HG03097 (cell line): Measurements from ENCODE around the gene SORBS2.
"Not testable (repeated sequence)": the region's sequence is repeated elsewhere in the genome, so short reads cannot be mapped to it uniquely, and the experiment has no call there.

Experiments
- ATAC-seq: cut with Tn5 transposase; IDR thresholded peaks from one replicate; pipeline ENCODE4 v1.9.1; 2021; ENCODE audit not compliant: unreplicated experiment, low FRiP score

SORBS2 gene, protein sequence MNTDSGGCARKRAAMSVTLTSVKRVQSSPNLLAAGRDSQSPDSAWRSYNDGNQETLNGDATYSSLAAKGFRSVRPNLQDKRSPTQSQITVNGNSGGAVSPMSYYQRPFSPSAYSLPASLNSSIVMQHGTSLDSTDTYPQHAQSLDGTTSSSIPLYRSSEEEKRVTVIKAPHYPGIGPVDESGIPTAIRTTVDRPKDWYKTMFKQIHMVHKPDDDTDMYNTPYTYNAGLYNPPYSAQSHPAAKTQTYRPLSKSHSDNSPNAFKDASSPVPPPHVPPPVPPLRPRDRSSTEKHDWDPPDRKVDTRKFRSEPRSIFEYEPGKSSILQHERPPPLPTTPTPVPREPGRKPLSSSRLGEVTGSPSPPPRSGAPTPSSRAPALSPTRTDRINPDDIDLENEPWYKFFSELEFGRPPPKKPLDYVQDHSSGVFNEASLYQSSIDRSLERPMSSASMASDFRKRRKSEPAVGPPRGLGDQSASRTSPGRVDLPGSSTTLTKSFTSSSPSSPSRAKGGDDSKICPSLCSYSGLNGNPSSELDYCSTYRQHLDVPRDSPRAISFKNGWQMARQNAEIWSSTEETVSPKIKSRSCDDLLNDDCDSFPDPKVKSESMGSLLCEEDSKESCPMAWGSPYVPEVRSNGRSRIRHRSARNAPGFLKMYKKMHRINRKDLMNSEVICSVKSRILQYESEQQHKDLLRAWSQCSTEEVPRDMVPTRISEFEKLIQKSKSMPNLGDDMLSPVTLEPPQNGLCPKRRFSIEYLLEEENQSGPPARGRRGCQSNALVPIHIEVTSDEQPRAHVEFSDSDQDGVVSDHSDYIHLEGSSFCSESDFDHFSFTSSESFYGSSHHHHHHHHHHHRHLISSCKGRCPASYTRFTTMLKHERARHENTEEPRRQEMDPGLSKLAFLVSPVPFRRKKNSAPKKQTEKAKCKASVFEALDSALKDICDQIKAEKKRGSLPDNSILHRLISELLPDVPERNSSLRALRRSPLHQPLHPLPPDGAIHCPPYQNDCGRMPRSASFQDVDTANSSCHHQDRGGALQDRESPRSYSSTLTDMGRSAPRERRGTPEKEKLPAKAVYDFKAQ (N-terminal part only)

DNA sequence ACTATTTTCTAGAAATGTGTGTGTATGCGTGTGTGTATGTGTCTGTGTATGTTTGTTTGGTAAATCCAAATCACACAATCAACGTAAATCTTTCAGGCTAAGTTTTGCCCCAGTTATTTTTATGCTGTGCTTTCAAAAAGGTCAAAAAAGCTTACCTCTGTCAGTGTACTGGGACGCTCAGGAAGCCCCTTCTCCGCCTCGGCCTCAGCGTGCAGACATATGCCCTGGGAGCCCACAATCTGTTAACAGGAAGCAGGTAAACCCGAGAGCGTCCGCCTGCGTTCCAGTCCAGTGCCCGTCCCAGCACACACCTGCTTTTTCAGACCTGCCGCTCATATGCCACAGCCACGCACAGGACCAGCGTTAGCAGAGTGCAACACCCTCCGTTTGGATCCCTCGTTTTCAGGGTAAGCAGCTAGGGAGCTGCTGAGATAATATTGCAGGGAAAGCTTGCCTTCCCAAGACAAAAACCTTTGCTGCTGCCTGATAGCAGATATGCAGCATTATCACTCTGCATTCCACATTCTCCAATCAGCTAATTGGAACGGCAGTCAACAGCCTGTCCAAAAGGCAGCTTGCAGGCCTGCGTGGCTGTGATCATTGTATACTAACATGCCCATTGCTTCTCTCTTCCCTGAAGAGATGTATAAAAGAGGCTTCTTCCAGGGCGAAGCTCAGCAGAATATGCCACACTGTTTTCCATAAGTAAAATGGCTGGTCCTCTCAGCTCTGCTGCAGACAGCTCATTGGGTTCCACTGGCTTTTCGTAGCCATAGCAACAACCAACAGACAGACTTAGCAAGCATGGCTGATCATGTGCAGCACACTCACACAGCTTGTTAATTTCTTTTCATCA is at the start of gene SORBS2:
TSS of gene SORBS2 (minus strand) at position 686 of the 856 bp plus-strand sequence. CDS start 121,623 bp downstream, outside the sequence.
- ATAC-seq: peak; percentile 85

DNA sequence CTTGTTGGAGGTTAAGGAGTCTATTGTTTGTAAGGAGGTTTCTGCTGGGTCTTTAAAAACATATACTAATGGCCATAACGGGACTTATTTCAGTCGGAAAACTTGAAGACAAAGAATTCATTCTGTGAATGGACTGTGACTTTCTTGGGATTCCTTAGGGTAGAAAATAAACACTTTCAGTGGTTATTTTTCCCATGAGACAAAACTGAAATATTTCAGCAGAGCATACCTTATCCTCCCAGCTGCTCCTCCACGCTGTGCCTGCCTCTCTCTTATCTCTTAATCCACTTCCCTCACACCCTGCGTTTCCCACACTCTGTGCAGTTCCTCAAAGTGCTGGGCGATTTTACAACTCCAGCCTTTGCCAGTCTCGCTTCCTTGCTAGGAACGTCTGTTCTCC is 47.1 kb upstream of the SORBS2 start:
- no peak for ATAC-seq

DNA sequence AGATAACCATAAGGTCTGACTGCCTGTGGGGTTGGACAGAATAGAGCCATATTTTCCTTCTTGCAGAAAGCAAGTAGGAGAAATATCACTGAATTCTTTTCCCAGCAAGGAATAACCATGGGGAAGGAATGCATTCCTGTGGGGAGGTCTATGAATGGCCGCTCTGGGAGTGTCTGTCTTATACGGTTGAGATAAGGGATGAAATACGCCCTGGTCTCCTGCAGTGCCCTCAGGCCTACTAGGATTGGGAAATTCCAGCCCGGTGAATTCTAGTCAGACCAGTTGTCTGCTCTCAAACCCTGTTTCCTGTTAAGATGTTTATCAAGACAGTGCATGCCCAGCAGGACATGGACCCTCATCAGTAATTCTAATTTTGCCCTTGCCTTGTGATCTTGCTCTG is 45.6 kb upstream of the SORBS2 start:
- not testable (repeated sequence) for ATAC-seq

DNA sequence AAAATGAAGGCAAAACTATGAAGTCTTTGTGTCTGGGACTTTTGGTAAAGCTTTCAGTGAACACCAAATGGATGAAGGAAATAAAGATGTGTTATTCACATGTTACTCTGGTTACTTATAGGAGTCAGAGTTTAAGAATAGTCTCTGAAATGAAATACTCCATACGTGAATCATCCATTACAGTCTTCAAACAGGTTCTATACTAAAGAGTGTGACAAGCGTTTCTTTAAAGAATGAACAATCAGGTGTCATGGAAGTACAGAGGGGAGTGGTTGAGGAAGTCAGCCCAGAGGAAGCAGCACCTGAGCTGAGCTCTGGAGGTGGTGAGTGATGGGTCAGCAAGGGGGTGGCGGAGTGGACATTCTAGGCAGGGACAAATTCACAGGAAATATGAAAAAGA is 41.8 kb upstream of the SORBS2 start:
- no peak for ATAC-seq

DNA sequence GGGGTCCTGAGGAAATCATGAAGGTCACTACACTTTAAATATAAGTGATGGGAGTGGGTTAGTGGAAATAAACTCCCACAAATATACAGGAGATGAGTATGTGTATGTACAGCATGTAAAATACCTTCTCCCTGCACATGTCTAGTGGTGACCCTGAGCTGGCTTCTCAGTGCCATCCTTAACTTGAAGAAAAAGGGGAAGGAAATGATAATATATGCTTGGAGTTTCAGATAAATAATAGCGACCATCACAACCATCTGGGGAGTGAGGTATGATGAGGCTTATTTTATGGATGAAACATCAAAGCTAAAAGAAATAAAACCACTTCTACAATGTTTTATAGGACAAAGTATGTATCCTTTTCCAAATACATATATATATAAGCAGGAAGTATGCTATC is 41.0 kb upstream of the SORBS2 start:
- ATAC-seq: no peak

DNA sequence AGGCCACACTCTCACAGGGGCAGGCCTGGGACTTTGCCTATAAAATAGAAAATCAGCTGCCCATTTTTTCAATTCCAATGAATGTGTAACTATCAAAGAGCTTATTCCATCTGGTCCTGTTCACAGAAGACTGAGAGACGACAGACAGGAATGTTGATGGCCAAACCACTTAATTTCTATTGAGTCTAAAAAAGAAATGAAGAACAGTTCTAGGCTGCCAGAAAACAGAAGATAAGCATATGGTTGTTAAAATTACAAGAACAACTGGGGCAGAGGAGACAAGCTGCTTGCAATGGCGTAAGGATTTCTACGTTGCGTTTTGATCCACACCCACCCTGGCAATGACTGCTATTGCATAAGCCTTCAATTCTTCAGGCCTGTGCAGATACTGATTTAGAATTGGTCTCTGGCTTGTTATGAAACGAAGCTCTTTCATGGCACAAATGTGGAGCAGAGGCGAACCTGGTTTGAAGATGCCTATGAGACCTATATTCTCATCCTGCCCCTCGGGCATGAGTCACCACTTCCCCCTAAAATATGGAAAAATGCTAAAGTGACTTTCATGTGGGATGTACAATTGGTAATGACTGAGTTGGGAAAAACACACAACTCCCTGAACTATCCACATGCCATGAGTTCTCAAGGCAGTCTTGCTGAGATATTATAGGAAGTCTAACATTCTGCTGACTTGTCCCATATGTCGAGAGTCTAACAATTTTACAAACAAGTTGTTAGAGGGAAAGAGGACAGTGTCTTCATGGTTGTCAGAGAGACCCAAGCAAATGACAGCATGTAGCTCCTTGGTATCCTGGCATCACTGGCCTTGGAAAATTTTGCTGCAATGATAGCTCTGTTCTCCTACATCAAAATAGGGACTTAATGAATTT is 37.9 kb upstream of the SORBS2 start:
- no peak for ATAC-seq

DNA sequence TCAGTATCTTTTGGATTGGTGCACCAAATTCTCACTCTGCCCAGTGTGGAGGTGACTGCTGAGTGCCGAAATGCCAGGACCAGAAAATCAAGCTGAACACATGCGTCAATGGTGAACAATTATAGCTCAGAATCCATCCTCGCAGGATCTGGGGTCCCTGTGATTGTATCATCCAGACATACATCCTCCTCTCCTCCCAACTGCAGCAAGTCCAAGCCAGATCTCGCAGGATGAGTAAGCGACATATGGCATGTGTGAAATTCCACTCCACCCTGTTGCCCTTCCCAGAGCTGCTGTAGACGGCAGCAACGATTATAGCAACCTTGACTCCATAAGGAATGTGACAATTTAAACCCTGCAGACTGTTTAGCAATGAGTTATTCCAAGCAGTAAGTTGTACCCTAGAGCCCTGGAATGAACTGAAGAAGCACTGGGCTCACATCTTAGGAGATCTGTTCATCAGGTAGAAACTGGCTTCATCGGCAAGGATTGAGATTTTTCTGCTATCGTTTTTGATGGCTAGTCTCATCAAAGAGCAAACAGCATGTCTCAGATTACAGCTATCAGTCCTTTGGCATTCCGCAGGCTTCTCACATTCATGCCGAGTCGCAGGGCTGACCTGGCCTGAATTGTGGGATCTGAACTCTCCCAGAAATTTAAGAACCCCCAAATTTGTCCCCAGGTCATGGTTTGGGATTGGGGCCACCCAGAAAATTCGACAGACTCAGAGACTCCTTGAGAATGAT is 35.5 kb upstream of the SORBS2 start:
- ATAC-seq: no peak

DNA sequence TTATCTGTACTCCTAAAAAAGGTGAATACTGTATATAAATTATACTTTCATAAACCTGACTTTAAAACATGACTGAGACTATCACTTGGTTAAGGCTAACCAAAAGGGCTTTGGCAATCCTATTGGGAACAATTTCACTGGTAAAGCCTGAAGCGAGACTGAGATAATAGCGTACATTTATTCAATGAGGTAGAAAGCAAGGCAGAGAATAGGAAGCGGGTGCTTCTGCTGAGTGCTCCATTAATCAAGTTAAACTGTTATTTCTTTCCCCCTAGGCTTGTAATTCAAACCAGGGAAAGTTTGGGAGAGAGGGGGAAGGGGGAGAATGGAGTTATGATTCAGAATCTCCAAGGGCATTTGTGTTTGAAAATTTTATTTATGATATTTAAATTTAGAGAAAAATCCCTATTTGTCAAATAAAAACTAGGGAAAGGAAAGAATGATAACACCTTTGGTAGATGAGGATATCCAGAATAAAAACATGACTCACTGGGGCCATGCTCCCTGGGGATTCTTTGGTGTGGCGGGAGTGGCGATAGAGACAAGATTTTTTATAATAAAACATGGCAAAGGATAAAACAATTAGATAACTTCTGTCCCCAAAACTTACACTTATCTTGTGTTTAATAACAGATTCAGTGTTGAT is 34.6 kb upstream of the SORBS2 start:
- no peak for ATAC-seq

DNA sequence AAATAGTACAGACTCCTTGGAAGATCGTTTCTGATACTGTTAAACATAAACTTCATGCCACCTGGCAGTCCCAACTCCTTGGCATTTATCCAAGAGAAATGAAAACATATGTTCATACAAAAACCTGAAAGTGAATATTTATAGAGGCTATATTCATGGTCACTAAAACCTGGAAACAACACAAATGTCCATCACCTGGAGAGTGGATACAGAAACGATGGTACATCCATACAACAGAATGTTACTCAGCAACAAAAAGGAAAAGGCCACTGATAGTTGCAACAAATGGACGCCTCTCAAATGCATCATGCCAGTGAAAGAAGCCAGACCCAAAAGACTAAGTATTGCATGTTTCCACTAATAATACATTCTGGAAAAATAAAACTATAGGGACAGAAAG is 34.0 kb upstream of the SORBS2 start:
- no peak for ATAC-seq

DNA sequence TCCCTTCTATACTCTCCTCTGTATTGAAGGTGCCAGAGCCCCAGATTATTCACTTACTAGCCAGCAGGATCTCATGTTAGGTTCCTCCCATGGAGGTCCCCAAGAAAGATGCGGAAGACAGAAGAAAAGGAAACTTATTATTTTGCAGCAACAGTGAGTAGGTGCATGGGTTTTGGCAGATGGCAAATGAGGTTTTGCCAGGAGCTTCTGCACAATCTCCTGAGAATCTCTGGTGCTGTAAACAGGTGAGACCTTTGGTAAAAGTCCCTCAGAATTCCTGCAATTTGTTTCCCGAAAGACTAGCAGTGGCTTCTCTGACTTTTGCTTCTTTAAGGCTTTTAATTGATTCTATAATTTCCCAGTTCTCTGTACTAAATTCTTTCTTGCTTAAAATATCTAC is 29.5 kb upstream of the SORBS2 start:
- no peak for ATAC-seq

DNA sequence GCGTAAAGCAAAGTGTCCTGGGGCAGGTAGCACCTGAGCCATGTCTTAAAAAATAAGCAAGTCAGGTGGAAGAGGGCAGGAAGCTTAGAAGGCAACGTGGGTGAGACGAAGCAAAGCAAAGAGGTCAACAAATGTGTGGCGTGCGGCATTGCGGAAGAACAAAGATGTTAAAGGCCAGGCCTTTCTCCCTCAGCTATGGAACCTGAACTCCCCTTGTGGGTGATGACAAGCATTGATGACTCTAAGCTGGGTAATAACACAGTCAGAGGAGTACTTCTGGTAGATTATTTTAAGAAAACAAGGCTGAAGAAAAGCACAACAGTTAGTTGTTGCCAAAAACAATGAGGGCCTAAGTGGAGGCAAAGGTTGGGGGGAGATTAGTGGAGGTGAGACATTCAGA is 29.0 kb upstream of the SORBS2 start:
- ATAC-seq: no peak

DNA sequence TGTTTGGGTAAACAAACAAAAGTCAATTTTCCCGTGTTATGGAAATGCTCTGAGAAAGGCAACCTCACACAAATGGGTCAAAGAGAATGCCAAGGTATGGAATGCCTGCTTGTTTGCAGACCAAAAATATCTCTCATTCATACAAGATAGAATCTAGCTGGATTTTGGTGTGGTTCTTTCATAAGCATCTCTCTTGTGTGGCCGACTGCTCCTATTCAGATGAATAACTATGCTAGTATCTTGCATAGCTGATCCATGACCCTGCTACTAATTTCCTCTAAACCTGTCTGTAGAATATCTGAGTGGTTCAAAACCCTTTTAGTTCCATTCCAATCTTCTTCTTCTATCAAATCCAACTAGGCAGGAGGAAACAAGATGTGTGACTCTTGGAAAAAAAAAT is 28.2 kb upstream of the SORBS2 start:
- no peak for ATAC-seq

DNA sequence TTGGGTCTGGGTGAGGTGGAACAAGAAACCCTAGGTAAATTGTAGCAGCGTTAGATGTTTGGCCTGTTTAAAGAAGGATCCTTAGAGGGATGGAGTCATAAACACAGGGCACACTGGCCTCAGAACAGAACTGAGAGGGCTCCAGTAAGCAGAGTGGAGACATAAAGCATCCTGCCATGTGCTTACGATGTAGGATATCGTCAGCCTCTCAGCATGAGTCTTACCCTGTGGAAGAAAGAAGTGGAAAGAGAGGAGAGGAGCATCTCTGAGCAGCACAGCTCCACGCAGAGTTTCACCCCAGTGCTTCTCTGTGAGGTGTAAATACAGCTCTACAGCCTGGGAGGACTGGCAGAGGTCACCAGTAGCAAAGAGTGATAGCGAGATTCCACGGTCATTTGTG is 27.8 kb upstream of the SORBS2 start:
- no peak for ATAC-seq

DNA sequence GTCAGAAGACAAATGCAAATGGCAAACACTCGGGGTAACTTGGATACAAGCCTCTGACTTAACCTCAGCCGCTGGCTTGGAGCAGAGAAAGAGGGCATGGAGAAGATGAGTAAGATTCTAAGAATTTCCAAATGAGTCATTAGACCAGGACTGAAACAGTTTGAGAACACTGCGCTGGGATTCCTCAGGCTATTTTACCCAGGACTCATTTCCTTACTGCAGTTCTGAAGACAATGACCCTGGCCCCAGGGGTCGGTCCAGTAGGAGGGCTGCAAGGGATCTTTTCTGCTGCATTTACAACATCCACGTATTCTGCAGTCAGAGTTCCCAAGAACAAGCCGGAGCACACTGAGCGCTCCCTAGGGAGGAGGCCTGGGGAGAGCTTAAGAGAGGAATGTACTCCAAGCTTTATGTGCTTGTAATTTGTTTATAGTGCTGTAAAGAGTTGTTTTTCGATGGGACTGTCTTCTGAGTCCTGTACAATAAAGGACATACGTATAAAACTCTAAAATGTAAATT is 27.3 kb upstream of the SORBS2 start:
- no peak for ATAC-seq

DNA sequence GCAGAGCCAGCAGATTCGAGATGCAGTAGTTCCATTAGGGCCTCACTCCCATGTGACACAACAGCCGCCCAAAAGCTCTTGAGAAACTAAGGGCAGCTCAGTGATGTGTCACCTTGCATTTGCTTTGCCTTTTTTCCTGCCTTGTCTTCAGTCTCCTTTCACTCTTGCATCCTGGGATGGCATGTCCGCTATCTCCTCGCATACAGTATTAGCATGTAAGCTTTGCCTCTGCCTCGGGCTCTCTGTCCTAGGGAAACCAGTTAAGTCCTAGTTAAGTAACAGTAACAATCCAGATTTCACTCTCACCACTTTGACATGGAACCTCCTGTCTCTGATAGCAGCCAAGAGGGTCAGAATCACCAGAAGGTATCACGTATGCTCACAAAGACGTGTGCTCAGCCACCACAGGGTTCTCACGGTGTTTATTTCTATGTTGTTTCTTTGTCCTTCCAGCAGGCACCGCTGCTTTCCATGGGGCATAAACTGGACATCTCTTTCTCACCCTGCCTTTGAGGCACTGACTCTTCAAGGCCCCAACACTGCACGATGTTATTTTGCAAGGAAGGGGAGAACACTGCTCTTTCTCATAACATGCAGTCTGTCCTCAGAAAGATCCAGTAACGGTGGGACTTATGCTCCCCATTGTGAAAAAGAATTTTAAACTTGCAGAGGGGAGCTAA is 26.7 kb upstream of the SORBS2 start:
- no peak for ATAC-seq

DNA sequence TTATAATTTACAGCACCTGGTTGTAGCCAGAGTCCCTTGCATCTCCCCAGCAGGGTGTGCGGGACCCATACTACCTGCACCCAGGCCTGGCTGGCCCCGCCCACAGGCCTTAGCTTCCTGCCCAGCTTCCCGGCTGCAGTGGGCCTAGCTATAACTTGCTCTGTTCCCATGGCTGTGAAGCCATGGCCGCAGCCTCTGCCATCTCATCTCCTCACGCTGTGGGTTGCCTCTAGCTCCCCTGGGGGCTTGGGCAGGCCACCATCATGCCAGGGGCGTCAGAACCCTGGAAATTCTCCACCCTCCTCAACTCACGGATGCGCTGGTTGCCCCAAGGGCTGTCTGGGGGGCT is 26.1 kb upstream of the SORBS2 start:
- ATAC-seq: no peak

DNA sequence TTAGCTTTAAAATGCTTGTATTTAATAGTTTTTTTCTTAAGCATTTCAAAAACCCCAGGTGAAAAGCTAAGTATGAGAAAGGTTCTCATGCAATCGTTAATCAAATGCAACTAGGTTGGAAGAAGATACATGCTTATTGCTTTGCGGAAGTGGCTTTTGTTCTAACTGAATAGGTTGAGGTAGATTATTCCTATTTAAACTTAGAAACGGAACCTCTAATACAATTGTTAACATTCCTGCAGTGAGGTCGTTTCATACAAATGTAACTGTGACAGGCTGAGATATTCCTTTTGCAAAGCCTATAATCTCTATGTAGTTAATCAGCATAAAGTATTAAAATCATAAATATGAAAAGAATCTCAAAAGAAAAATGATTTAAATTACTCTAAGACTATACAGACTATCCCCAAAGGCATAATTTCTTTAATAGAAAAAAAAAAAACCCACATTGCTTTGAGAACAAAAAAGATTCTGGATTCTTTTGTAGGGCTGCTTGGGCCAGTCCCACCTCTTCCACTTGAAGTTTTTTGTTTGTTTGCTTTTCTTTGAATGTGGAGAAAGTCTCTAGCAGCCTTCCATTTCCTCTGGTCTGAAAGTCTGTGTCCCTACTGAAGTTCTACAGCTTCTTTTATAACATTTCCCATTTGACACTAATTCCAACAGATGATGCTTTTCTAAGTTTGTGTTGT is 25.6 kb upstream of the SORBS2 start:
- ATAC-seq: no peak
